Neutrophil (primary cell): ENCODE measurements around the gene CAPN6.

Experiments
- H3K27ac ChIP-seq: fragments of 200-600 bp; sonication (generic); 2 replicates; pipeline ENCODE4 v1.5.1; 2016; ENCODE audit warnings: mild to moderate bottlenecking, moderate library complexity
- H3K27me3 ChIP-seq: fragments of 200-600 bp; sonication (generic); 2 replicates; pipeline ENCODE4 v1.6.0; 2016; ENCODE audit warnings: mild to moderate bottlenecking
- H3K36me3 ChIP-seq: fragments of 200-600 bp; sonication (generic); 2 replicates; pipeline ENCODE4 v1.5.1; 2017
- H3K4me1 ChIP-seq, 2 experiments: fragments of 200-600 bp in 1 of 2; sonication (generic) in 1 of 2; 1 replicate in 1 of 2; 2 replicates in 1 of 2; pipeline versions ENCODE4 v1.5.1 to v1.6.1; 2013 to 2016; ENCODE audit warnings: low read depth in 1 of 2, low read length in 1 of 2, mild to moderate bottlenecking in 1 of 2, moderate library complexity in 1 of 2; ENCODE audit not compliant: control insufficient read depth in 1 of 2, insufficient read depth in 1 of 2
- H3K4me3 ChIP-seq, 2 experiments: fragments of 200-600 bp in 1 of 2; sonication (generic) in 1 of 2; 1 replicate in 1 of 2; 2 replicates in 1 of 2; pipeline ENCODE4 v1.5.1; 2013 to 2016; ENCODE audit warnings: low read depth in 1 of 2, low read length in 1 of 2, mild to moderate bottlenecking in 1 of 2, moderate library complexity in 1 of 2
- H3K9me3 ChIP-seq: fragments of 200-600 bp; sonication (generic); 2 replicates; pipeline ENCODE4 v1.5.1; 2016
- CTCF ChIP-seq: fragments of 200-600 bp; sonication (generic); IDR thresholded peaks from 2 replicates; pipeline ENCODE4 v1.5.1; 2016; ENCODE audit warnings: antibody characterized with exemption

Gene CAPN6

DNA sequence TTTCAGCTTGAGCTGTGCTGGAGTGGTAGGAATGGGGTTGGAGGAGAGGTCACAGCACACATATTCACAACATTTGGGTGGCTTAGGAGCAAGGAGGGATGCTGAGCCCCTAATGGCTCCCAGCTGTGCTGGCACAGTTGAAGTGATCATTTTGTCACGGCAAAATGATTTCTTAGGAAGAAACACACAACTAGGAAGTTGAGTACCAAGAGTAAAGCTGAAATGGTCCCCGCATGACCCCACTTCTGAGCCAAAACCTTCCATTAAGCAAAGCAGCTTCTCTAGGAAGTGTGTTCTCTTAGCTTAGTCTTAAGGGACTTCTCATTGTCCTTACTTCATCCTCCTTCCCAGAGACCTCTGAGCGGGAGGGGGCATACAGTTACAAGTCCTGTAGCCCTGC, 12.6 kb downstream of the CAPN6 start:
- Histone ChIP-seq H3K4me3 (no peak overlapping the region), H3K36me3 (no peaks in the 10 kb centered on the region), H3K27ac (no peak overlapping the region), H3K4me1 (no peaks in the 10 kb centered on the region), H3K27me3 (no peaks in the 10 kb centered on the region), H3K9me3 (no peaks in the 10 kb centered on the region)
- TF ChIP-seq CTCF: no peak

DNA sequence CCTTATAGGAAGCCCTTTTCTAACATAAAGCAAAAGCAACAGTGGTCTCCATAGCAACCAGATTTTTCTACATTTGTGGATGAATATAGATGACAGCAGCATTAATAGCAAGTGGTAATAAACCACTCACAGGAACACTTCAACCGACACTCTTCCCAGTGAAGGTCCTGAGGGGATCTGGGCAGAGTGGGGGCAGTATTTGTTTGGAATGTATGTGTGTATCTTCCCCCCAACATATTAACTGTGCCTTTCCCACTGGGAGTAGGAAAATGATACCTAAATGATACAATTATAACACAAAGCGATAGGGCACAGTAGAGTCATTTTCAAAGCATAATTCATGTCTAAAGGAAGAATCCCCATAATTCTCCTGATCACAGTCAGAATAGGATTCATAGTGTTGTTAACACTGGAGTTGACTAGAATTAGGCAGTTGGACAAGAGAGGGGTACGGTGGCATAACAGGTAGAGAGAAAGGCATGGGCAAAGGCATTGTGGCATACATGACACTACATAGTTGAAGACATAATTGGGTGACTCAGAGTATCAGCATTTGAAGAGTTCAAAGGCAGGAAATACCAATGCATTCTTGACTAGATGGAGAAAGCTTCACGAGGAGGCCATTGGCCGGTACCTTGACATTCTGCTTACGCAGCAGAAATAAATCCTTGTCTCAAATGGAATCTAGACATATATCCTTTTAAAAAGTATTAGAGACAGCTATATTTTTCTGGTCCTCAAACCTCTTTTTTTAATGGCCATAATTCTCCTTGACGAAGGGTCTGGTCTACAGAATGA, 15.2 kb downstream of the CAPN6 start:
- no peak overlapping the region for H3K4me3 ChIP-seq
- no peaks in the 10 kb centered on the region for H3K4me1 ChIP-seq
- H3K9me3 ChIP-seq: no peaks in the 10 kb centered on the region
- no peaks in the 10 kb centered on the region for H3K36me3 ChIP-seq
- no peak for TF ChIP-seq CTCF
- H3K27me3 ChIP-seq: no peaks in the 10 kb centered on the region
- no peak overlapping the region for H3K27ac ChIP-seq

GRCh38 chrX:111244235-111244750, 26.0 kb downstream of the CAPN6 start:
- Histone ChIP-seq H3K9me3 (no peaks in the 10 kb centered on the region), H3K27ac (no peak overlapping the region), H3K4me3 (no peak overlapping the region), H3K27me3 (no peaks in the 10 kb centered on the region), H3K36me3 (no peaks in the 10 kb centered on the region), H3K4me1 (no peaks in the 10 kb centered on the region)
- no peak for TF ChIP-seq CTCF

- Histone ChIP-seq H3K27me3 (no peaks in the 10 kb centered on the region), H3K27ac (no peak overlapping the region), H3K4me3 (no peak overlapping the region), H3K9me3 (no peaks in the 10 kb centered on the region), H3K36me3 (no peaks in the 10 kb centered on the region), H3K4me1 (no peaks in the 10 kb centered on the region)
- no peak for TF ChIP-seq CTCF
Measured at GRCh38 chrX:111216293-111216801, 53.9 kb downstream of the CAPN6 start.

- Histone ChIP-seq H3K27ac (no peak overlapping the region), H3K36me3 (no peaks in the 10 kb centered on the region), H3K27me3 (no peaks in the 10 kb centered on the region), H3K4me3 (no peak overlapping the region), H3K4me1 (no peaks in the 10 kb centered on the region), H3K9me3 (no peaks in the 10 kb centered on the region)
- no peak for TF ChIP-seq CTCF
Measured at GRCh38 chrX:111207851-111208250, 62.4 kb downstream of the CAPN6 start.
